ENCODE measurements around the gene FOXP2.

Gene FOXP2

GRCh38 chr7:114660126-114660486 is 245.5 kb downstream of the FOXP2 start:
- DNase-seq: peak; percentile 93

DNA sequence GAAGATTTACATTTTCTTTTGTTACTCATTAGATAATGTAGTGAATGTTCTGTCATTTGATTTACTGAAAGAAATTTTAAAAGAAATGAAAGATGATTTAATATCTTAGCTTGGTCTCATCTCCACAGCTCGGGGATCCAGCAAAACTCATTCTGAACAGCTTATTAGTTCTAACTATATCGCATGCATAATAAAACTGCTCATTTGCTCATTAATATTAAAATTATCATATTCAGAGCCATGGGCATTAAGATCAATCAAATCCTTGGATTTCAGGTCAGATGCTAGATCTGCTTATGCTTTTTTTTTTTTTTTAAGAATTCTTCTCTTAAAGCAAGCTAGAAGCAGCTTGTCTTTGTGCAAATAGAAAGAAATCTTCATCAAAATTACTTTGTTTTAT is 246.1 kb downstream of the FOXP2 start:
- DNase-seq: no peak

GRCh38 chr7:114662002-114662677 is 247.5 kb downstream of the FOXP2 start:
- DNase-seq: no peak

DNA sequence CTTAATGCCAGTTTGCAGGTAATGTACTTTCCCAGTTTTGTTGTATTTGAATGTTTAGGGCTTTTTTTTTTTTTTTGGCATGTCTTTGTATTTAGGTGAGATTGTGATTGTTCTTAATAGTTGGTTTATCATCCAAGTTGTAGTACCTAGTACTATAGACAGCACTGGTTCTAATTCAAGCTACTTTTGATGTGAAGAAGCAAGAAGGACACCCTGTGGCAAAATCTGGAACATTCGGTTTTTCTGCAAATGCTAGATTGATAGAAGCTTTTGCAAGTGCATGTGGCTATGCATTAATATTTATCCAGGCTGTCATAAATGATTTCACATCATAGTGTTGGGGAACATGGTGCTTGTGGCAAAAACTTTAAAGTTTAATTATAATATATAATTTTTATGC is 248.9 kb downstream of the FOXP2 start:
- DNase-seq: peak; percentile 13

DNA sequence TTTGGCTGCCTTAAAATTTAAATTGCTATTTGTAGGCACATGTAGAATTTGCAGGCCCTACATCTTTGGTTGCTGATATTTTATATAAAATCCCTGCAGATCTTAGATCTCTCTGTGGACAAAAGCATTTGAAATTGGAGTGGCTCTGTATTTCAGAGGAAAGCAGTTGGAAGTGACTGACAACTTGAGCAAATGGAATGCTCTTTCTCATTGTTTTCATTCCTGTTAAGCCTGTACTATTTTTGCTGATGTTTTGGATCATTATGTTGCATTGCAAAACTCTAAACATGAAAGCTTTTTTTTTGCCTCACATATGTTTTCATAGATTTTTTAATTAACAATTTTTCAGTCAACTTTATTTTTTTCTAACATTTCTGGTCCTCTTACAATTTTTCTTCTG is 256.1 kb downstream of the FOXP2 start:
- DNase-seq: no peak

GRCh38 chr7:114671563-114672123 is 257.0 kb downstream of the FOXP2 start:
- no peak for DNase-seq

DNA sequence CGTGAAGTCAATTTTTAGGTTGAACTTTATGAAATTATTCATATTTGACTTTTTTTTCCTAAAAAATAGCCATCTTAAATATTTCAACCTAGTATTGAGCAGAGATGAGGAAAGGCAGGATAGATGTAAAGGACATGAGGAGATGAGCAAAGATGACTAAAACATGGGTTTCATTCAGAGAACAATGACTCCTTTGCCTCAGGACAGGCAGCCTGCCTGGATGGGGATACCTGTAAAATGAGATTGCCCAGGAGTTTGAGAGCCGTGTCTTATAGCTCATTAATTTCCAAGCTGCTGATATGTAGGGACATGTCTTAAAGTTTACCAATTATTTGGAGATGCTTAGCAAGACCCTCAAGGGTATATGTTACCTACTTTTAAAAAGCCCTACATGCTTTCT is 263.5 kb downstream of the FOXP2 start:
- DNase-seq: no peak

DNA sequence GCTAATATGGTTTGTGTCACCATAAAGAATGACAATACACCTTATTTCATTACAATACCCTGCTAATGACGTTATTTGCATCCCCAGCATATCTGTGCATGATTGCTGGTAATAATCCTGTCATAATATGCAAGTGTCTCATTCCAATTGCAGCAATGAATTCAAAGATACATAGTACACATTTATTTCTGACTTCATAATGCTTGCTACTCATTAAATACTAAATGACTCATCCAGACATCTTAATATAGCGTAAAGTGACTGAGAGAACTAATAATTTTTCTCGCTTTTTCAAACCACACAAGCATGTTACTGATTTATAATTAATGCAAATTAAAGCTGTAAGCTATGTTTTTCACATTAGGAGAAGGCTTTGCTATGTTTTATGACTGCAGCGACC is 272.6 kb downstream of the FOXP2 start:
- no peak for DNase-seq

GRCh38 chr7:114688443-114689055 is 273.9 kb downstream of the FOXP2 start:
- DNase-seq: no peak

- no peak for DNase-seq
Measured at GRCh38 chr7:114689406-114689805, 274.8 kb downstream of the FOXP2 start.

GRCh38 chr7:114691605-114692004 is 277.0 kb downstream of the FOXP2 start:
- DNase-seq: no peak

GRCh38 chr7:114695182-114695581 is 280.6 kb downstream of the FOXP2 start:
- no peak for DNase-seq

- no peak for DNase-seq
Measured at GRCh38 chr7:114700247-114700928, 285.8 kb downstream of the FOXP2 start.

- DNase-seq: no peak
Measured at GRCh38 chr7:114703677-114704076, 289.1 kb downstream of the FOXP2 start.

DNA sequence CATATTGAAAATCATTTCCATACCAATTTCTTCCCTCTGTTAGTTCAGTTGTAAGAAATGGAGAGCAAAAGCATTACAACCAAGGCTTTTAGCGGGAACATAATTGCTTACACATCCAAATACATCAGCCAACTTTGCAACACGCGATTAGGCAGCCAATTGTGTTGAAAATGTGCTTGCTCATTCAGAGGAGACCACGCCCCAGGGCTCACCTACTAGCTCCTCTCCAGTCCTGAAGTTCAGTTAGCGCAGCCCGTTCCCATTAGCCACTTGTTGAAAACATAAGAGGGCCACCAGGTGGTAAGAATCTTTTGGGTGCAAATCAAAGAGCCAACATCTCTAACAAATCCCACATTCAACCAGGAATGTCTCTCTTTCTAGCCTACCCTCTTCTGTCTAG is 294.0 kb downstream of the FOXP2 start:
- no peak for DNase-seq

DNA sequence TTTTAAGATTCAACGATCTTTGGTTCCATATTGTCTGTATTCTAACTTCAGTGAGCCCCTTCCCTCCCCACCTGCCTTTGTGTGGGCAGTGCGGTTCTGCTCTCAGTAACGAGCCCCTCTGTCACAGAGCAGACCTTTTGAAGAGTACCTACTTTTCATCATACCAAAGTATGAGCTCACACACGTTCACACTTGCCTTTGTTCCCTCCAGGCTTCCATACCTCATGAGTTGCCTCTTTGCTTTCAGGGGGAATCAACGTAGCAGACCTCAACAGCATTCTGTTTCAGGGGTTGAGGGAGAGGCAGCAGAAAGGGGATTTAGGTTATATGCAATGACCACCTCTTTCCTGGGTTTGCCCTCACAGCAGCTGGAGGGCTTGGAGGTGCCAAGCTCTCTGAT is 295.9 kb downstream of the FOXP2 start:
- no peak for DNase-seq

DNA sequence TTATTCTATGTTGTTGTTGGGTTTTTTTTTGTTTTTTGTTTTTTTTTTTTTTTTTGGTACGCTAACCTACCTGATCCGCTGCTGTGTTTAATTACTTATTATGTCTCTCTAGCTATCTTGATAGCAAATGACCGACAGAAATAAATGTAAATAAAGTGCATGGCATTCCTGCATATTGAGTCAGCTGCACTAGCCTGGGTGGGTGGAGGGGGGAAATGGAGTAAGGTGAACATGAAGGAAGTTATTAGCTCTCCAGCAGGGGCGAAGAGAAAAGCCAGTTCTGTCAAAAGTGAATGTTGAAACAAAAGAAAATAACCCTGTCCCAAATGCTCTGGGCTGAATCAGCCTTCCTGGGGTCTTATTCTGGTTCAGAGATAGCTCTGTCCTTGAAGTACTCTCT is 296.6 kb downstream of the FOXP2 start:
- DNase-seq: no peak

DNA sequence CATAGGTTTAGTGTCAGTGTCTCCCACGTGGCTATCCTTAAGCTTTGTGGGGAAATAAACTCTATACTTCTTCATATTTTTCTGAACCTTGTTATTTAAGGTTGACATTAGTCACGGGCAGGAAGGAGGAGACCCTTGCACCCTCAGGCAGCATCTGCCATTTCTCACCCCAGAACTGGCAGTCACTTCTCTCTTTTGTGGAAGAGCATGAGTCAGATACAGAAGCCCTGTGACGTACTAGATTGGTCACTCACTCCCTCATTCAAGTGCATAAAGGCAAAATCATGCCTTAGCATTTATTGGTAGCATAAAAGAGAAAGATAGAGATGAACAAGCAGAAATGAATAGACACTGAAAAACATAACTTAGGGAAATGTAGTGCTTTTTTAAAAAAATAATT is 301.3 kb downstream of the FOXP2 start:
- DNase-seq: no peak

- no peak for DNase-seq
Measured at GRCh38 chr7:114718861-114719260, 304.2 kb downstream of the FOXP2 start.

DNA sequence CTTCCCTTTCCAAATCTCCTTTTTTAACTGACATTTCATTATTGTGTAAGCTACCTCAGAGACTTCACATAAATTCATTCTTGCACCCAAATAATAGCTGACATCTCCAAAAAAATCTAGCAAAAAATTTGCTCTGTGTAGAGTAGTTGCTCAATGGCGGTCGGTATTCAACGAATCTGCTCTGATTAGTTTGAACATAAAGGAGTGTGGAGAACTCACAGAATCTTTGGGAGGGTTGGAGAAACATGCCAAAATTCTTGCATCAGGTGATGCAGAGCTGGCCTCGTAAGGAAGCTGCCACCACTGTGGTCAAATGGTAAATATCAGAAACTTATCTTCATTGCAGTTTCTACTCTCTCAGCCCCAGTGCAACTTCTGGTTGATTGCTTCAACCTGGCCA is 306.1 kb downstream of the FOXP2 start:
- DNase-seq: no peak

GRCh38 chr7:114722562-114722961 is 307.9 kb downstream of the FOXP2 start:
- no peak for DNase-seq

DNA sequence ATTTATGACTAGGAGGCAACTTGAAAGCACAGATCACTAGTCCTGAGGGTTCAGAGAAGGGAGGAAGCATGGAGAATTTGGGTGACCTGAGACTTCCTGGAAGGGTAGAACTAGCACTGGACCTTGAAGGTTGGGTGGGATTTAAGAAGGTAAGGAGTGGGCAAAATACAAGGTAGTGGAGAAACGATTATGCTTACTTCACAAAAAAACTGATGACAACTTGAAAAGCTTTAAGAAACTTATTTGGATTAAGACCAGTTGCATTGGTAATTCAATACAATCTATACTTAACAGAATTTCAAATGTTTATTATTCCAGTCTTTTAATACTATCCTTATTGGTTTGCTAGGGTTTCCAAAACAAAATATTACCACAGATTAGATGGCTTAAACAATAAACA is 308.7 kb downstream of the FOXP2 start:
- DNase-seq: no peak

DNA sequence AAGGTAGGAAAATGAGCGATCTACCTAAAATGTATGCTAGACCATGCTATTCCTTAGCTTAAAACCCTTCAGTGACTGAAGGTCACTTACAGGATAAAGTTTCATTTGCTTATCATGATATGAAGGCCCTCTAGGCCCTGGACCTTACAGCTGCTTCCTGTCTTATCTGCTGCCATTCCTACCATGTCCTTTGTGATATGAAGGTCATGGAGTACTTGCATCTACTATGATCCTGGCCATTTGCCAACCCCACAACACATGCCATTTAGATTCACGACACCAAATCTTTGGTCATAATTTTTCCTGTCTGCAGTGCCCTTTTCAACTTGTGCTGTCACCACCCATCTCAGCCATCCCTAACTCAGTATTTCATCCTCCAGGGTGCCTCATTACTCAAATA is 325.5 kb downstream of the FOXP2 start:
- no peak for DNase-seq

GRCh38 chr7:114740941-114741340 is 326.3 kb downstream of the FOXP2 start:
- DNase-seq: no peak

Data from DMS79 (cell line).